Measurements from ENCODE around the gene TNXB. TPM values are rescaled to one million over a fixed set of nuclear protein-coding genes. Genes with fewer than 3 reads are reported as not detected.
A peak's percentile ranks its signal among the peaks of the same experiment; 100 is the strongest.

TNXB gene
- total RNA-seq, 1 experiment from 2014 or later: 2.7 TPM

- no peak overlapping the region for H3K4me3 Mint-ChIP-seq (ENCODE audit: unreplicated experiment)
- no TSS peak for BruUV-seq (replicated peaks)
- H3K9me3 Mint-ChIP-seq (ENCODE audit: unreplicated experiment): no peaks in the 10 kb centered on the region
- CTCF ChIA-PET: interaction anchor here (1.0 kb wide), 1 partner anchor 33 kb away, joined by 3 read pairs; no protein-coding TSS in a partner anchor
- no peaks in the 10 kb centered on the region for H3K27me3 Mint-ChIP-seq (ENCODE audit: insufficient read depth, unreplicated experiment)
- TF ChIP-seq, protein P1, sequence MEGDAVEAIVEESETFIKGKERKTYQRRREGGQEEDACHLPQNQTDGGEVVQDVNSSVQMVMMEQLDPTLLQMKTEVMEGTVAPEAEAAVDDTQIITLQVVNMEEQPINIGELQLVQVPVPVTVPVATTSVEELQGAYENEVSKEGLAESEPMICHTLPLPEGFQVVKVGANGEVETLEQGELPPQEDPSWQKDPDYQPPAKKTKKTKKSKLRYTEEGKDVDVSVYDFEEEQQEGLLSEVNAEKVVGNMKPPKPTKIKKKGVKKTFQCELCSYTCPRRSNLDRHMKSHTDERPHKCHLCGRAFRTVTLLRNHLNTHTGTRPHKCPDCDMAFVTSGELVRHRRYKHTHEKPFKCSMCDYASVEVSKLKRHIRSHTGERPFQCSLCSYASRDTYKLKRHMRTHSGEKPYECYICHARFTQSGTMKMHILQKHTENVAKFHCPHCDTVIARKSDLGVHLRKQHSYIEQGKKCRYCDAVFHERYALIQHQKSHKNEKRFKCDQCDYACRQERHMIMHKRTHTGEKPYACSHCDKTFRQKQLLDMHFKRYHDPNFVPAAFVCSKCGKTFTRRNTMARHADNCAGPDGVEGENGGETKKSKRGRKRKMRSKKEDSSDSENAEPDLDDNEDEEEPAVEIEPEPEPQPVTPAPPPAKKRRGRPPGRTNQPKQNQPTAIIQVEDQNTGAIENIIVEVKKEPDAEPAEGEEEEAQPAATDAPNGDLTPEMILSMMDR (IDR thresholded peaks at IDR 0.05; ENCODE audit: insufficient read depth in 1 of 2, low read depth in 1 of 2, low read length in 1 of 2, severe bottlenecking in 1 of 2, unreplicated experiment in 1 of 2): no peak
- no peaks in the 10 kb centered on the region for H3K36me3 Mint-ChIP-seq (ENCODE audit: insufficient read depth, unreplicated experiment)
- Histone ChIP-seq H3K27me3 (replicated peaks; ENCODE audit: control insufficient read depth, insufficient read depth, low read length) (no peaks in the 10 kb centered on the region), H3K4me1 (peaks cover 24% of the 10 kb centered on the region), H3K9me3 (no peaks in the 10 kb centered on the region), H3K4me3 (ENCODE audit: low read depth, low read length) (no peak overlapping the region), H3K36me3 (ENCODE audit: control insufficient read depth, insufficient read depth, low read length) (no peaks in the 10 kb centered on the region)
- H3K4me1 Mint-ChIP-seq (ENCODE audit: low read depth, unreplicated experiment): peaks cover 33% of the 10 kb centered on the region
- intact Hi-C loops (cut with micrococcal nuclease; ENCODE audit: unreplicated experiment): no loop called here
- H3K27ac Mint-ChIP-seq (ENCODE audit: unreplicated experiment): no peak overlapping the region
- POLR2A ChIA-PET: no interaction called here
- DNase-seq: no peak
These were observed 24.4 kb downstream of the TNXB start for GRCh38 chr6:32084780-32085179.

DNA sequence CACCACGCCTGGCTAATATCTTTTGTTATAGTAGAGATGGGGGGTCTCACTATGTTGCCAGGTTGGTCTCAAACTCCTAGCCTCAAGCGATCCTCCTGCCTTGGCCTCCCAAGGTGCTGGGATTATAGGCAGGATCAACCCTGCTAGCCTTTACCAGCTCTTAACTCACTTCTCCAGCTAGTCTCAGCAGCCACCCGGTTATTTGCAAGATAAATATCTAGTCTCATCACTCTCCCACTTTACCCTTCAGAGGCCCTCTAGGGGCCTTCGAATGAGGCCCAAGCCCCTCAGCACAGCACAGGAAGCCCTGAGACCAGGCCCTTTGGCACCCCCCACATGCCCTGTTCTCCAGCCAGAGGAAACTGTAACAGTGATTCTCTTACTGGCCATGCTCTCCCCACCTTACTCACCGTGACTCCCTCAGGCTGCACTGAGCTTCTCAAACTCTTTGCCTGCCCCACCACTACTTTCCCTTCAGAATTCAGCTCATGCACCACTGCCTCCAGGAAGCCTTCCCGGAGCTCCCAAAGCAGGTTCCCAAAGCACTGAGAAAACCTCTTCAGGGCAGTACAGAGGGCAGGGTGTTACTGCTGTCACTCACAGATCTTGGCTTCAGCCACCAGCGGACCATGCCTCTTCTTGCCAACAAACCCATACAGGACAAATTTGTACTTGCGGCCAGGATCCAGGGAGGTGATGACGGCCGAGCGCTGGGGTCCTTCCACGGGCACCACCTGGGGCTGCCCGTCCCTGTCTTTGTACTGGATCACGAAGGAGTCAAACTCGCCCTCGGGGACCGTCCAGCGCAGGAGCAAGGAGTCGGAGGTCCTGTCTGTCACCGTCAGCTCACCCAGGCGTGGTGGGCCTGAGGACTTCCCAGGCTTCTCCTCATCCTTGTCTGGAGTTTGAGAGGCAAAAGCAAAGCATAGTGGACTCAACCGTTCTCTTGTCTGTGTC lies 25.0 kb downstream of the TNXB start:
- TF ChIP-seq, protein P1 (IDR thresholded peaks at IDR 0.05; ENCODE audit: insufficient read depth in 1 of 2, low read depth in 1 of 2, low read length in 1 of 2, severe bottlenecking in 1 of 2, unreplicated experiment in 1 of 2): no peak
- Mint-ChIP-seq H3K4me3 (ENCODE audit: unreplicated experiment) (no peak overlapping the region), H3K4me1 (ENCODE audit: low read depth, unreplicated experiment) (peaks cover 33% of the 10 kb centered on the region), H3K27ac (ENCODE audit: unreplicated experiment) (no peak overlapping the region), H3K9me3 (ENCODE audit: unreplicated experiment) (no peaks in the 10 kb centered on the region), H3K36me3 (ENCODE audit: insufficient read depth, unreplicated experiment) (no peaks in the 10 kb centered on the region), H3K27me3 (ENCODE audit: insufficient read depth, unreplicated experiment) (no peaks in the 10 kb centered on the region)
- Histone ChIP-seq H3K9me3 (no peaks in the 10 kb centered on the region), H3K4me3 (ENCODE audit: low read depth, low read length) (no peak overlapping the region), H3K36me3 (ENCODE audit: control insufficient read depth, insufficient read depth, low read length) (no peaks in the 10 kb centered on the region), H3K4me1 (peaks cover 24% of the 10 kb centered on the region), H3K27me3 (replicated peaks; ENCODE audit: control insufficient read depth, insufficient read depth, low read length) (no peaks in the 10 kb centered on the region)
- ChIA-PET POLR2A (no interaction called here), CTCF (interaction anchor here (1.0 kb wide), 1 partner anchor 33 kb away, joined by 3 read pairs; no protein-coding TSS in a partner anchor)
- DNase-seq: no peak
- BruUV-seq (replicated peaks): no TSS peak
- intact Hi-C loops (cut with micrococcal nuclease; ENCODE audit: unreplicated experiment): no loop called here

DNA sequence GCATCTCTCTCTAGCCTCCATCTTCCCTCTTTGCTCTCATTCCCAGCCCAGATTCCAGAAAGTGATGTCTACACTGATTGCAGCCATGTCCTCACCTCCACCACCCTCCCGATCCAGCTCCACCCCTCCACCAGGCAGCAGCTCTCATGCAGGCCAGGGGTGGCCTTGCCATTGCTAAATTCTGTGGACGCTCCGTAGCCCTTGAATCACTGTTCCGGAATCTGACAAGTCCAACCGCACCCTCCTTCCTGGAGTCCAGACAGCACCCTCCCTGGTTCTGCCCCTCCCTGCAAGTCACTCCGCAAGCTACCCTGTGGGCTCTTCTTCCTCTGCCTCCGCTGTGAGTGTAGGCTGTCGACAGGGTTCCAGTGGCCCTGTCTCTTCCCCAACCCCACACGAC lies 26.2 kb downstream of the TNXB start:
- intact Hi-C loops (cut with micrococcal nuclease; ENCODE audit: unreplicated experiment): no loop called here
- TF ChIP-seq, protein P1 (IDR thresholded peaks at IDR 0.05; ENCODE audit: insufficient read depth in 1 of 2, low read depth in 1 of 2, low read length in 1 of 2, severe bottlenecking in 1 of 2, unreplicated experiment in 1 of 2): no peak
- no peaks in the 10 kb centered on the region for H3K36me3 Mint-ChIP-seq (ENCODE audit: insufficient read depth, unreplicated experiment)
- H3K27me3 ChIP-seq (replicated peaks; ENCODE audit: control insufficient read depth, insufficient read depth, low read length): no peaks in the 10 kb centered on the region
- peaks cover 33% of the 10 kb centered on the region for H3K4me1 Mint-ChIP-seq (ENCODE audit: low read depth, unreplicated experiment)
- H3K4me3 Mint-ChIP-seq (ENCODE audit: unreplicated experiment): no peak overlapping the region
- no peaks in the 10 kb centered on the region for H3K9me3 ChIP-seq
- H3K27me3 Mint-ChIP-seq (ENCODE audit: insufficient read depth, unreplicated experiment): no peaks in the 10 kb centered on the region
- no peak overlapping the region for H3K4me3 ChIP-seq (ENCODE audit: low read depth, low read length)
- no peak for DNase-seq
- POLR2A ChIA-PET: no interaction called here
- no peaks in the 10 kb centered on the region for H3K36me3 ChIP-seq (ENCODE audit: control insufficient read depth, insufficient read depth, low read length)
- CTCF ChIA-PET: no interaction called here
- H3K27ac Mint-ChIP-seq (ENCODE audit: unreplicated experiment): peak overlapping the region; percentile 36
- no TSS peak for BruUV-seq (replicated peaks)
- H3K9me3 Mint-ChIP-seq (ENCODE audit: unreplicated experiment): no peaks in the 10 kb centered on the region
- H3K4me1 ChIP-seq: peaks cover 21% of the 10 kb centered on the region

All from Caco-2 (cell line).